NCI-H1092 (cell line): ENCODE data around the gene UGT1A5.

Source experiments
- DNase-seq: peaks from one replicate; lab custom pipeline; 2025; lab: John Stamatoyannopoulos, UW

UGT1A5 gene

DNA sequence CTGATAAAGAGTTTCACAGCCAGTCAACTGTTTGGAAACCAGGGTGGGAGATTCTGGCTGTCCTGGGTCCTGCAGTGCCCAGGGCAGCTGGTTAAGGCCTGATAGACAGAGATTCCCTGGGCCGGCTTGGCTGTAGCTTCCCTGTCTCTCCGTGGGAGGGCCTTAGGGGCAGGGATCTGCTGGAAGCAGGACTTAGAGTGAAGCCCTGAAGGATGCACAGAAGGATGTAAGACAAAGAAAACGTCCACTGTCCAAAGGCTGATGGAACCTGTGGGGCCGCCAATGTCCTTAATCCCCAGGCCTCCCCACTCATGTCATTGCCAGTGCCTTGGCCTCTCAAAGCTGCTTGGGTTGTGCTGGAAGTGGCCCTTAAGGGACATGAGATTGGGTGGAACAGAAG lies 98.4 kb downstream of the UGT1A5 start:
- no peak for DNase-seq

DNA sequence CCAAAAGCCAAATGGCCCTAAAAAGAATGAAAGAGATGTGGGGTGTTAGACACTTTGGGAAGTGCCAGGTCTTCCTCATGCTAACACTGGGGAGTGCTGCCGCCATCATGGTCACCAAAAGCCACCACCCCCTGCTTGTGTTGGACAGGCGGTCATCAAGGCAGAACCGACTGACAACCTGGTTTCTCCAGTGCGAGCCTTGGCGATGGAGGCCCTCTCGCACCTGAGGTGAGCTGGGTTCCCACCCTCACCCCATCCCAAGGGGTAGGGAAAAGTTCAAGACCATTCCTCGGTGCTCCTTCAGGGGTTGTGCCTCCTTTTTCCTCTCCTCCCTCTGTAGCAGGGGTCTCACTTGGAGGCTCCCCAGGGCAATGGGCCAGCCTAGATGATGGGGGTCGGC lies 99.0 kb downstream of the UGT1A5 start:
- DNase-seq: no peak

DNA sequence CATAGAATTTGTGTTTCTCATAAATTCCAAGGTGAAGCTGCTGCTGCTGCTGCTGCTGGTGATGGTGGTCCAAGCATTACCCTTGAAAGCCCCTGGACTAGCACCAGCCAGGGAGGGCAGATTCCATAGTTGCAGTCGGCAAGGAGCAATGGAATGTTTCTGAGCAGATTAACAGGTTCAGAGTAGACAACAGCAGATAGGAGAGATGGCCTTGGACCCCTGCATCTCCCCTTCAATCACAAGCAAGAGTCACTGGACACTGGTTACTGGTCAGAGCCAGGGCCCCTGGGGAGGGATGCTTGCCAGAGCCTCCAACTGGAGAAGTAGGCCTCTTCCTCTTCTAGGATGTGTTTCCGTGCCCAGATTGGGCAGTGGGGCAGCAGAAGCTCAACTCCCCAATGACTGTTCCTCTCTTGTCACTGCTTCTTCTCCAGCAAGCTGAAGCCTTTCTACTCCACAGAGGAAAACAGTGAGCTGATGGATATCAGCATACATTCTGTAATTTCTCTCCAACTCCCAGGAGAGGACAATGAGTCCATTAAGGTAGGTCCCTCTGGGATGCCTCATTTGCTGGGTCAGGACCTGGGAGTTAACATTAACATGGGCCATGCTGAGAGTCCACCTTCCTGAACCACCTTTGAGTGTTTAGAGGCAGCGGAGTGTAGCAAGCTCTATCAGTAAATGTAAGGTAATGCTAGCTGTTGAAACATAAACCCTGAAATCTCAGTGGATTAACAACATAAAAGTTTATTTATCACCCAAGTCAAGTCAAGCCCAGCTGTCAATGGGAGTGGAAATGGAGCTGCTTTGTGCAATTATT lies 100.7 kb downstream of the UGT1A5 start:
- DNase-seq: no peak

DNA sequence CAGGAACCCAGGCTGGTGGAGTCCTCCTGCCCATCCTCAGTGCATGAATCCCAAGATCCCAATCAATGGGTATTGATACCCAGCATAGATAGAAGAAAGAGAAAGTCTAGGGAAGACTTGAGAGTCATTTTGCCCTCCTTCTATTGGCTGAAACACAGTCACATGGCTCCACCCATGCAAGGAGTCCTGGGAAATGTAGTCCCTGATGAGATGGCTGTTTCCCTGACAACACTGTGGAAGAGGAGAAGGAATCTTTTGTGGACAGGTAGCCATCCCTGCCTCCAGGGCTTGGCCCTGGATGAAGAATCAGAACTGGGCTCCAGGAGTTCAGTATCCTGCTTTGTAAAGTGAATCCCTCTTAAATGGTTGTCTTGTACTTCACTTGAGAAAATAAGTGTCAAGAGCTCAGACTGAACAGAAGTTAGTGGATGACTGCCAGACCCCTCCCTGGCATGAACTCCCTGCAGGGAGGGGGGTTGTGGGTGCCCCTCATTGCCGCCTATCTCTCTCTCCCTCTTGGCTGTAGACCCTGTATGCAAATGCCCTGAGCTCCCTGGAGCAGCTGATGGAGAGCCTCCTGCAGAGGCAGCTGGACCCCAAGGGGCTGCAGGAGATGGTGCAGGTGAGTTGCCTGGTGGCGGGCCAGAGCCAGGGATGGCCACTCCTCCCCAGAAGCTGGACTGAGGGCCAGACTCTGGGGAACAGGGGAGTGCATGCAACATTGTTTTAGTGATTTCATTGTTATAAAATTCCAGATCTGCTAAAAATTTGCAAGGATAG lies 101.5 kb downstream of the UGT1A5 start:
- no peak for DNase-seq

DNA sequence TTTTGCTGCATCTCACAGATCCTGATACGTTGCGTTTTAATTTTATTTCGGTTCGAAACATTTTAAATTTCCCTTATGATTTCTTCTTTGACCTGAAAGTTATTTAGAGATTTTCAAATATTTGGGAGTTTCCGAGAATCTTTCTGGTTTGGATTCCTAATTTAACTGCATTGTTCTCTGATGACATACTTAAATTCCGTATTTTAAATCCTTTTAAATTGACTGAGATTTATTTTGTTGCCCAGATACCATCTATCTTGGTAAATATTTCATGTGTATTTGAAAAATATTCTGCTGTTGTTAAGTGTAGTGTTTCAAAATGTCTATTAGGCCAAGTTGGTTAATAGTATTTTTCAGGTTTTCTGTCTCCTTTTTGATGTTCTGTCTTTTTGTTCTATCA lies 103.2 kb downstream of the UGT1A5 start:
- no peak for DNase-seq

DNA sequence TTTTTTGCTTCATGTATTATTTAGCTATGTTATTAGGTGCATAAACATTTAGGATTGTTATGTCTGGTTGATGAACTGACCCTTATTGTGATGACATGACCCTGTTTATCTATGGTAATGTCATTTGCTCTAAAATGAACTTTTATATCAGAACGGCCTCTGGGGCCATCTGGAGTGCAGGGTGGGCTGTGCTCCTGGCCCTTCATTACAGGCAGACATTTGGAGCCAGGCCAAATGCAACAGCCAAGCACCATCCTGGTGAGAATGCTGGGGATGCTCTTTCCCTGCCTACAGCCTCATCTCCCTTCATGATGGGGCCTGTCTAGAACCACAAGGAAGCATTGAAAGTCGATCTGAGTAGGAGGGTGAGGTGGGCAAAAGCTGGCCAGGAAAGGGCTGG lies 103.6 kb downstream of the UGT1A5 start:
- no peak for DNase-seq

DNA sequence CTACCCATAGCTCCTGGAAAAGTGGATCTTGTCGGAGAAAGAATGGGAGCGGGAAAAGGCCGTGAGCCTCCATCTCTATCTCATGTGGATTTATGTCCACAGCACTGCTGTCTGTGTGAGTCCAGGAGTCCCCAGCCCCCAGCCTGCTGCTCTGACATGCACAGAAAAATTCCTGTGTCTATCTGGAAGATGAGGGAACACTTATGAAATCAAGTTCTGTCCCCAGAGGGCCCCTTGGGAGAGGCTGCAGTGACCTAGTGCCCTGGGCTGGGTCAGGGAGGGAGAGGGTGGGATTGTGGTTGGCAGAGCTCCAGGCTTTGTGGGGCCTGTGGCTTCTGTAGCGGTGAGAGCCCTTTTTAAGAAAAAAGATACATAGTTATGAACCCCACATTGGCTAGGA lies 104.1 kb downstream of the UGT1A5 start:
- DNase-seq: no peak

DNA sequence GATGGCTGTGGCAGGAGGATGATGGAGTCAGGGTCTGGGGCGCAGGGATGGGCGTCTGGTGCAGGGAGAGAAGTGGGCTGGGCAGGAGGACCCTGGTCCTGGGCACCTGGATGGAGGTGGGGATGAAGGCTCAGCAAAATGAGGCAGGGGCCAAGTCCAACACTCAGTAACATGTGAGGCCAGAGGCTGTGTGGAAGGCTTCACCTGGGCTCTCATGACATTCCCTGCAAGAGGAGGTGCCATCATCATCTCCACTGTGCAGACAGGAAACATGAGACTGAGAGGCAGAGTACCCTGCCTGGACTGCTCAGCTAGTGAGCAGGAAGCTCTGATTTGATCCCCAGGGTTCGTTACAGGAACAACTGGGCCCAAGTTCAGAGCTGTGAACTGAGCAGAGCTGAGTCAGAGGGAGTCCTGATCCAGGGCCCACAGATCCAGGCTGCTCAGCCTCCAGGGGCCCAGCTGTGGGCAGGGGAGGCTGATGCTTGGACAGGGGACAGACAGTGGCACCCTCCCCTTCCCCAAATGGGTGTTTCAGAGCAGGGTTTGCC lies 104.7 kb downstream of the UGT1A5 start:
- no peak for DNase-seq

DNA sequence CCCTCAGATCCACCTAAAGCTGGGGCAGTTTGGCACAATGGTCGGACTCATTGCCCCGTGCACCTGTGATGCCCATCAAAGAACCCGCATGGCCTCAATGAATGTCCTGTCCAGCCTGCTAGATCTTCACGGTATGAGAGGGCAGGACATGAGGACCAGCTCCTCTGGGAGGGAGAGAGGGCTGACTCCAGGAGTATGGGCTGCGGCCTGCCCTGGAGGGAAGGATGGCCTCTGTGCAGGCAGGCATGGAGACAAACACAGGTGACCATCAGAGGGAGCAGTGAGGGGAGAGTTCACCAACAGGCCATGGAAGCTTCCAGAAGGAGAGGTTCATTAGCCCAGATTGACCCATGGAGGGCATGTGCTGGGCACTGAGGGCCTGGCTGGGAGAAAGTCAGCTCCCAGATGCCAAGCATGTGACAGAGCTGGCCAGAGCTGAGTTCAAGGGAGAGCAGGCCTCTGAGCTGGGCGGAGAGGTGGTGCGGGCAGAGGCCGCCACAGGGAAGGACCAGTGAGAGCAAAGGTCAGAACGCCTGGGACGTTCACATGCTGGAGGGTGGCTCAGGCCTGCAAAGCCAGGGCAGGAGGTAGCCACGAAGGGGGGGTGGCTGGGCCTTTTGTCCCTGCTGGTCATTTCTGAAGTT lies 105.4 kb downstream of the UGT1A5 start:
- DNase-seq: no peak

DNA sequence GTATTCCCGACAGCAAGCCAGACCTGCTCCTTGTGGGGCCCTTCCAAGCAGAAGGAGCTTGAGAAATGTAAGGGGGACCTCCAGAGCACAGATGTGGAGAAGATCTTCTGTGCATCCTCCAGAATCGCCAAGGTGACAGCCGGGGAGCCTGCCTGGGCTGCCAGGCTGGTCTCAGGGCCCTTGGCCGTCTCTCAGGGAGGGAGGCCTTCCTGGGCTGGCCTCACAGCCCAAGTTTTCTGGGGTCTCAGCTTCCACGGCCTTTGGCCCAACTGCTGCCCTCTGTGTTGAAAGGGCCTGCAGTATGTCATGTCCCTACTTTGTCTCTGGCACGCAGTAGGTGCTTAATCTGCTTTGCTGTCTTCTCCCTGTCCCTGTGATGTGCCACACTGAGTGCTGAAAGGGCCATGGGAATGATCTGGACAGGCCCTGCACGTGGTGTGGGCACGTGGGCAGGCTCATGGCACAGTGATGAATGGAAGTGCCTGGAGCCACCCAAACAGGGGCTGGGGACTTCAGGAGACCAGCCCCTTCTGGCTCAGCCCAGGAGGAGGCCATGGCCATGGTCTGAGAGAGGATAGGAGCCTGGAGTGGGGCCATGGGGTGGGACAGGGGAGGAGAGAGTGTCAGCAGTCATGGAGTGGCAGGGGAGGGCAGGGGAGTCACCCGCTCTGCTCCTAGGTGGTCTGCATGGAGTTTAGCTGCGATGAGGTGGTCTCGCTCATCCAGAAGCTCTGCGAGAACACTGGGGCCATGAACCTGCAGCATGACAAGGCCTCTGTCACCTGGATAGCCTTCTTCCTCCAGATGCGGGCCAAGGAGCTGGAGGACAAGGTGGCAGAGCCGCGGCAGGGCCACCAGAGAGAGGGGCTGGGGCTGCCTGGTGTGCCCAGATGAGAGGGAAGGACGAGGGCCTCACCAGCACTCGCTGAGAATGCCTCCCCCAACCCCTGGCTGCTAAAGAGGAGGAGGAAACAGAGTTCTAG lies 106.2 kb downstream of the UGT1A5 start:
- DNase-seq: no peak

DNA sequence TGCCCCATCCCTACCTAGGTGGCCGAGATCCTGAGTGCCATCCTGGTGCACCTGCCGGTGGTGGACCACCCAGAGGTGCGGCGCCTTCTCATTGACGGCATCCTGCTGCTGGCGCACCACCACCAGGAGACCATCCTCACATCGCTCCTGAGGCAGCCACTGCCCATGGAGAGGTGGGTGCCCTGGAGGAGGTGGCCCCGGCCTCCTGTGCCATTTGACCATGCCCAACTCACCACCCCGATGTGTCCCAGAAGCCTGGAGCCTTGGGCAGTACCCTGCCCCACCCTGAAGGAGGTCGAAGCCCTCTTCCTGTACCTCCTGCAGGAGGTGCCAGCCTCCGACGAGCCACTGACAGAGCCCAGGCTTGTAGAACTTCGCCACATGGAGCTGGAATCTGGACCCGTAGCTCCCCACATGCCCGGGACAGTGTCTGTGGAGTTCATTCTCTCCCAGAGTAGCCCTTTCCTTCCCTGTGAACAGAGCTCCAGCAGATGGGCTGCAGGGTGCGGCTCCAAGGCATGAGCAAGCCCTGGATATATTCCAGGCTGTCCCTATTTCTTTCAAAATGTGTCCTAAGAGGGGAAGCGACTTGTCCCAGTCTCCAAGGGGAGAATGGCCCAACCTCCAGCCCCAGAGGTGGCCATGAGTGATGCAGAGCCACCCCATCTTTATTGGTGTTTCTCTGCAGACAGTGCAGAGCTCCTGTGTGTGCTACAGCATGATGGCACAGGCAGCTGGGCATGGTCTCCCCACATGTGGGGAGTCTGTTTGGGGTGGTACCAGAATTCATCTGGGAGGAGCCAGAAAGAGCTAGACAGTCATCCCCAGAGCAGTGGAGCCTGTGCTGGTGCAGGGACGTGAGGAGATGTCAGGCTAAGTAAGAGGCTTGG lies 107.4 kb downstream of the UGT1A5 start:
- DNase-seq: no peak

DNA sequence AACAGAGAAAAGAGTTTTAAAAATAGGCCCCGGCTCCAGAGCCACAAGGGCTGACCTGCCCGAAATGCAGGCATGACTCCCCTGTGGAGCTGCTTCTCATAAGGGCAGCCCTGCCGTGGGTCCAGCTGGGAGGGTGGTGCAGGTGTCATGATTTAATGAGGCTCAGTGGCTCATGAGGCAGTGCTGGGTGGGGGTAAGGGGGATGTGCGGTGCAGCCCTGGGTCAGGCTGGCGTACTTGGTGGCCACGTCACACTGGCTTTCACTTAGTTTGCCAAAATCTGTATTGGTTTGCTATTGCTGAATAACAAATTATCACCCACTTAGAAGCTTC lies 108.0 kb downstream of the UGT1A5 start:
- no peak for DNase-seq

DNA sequence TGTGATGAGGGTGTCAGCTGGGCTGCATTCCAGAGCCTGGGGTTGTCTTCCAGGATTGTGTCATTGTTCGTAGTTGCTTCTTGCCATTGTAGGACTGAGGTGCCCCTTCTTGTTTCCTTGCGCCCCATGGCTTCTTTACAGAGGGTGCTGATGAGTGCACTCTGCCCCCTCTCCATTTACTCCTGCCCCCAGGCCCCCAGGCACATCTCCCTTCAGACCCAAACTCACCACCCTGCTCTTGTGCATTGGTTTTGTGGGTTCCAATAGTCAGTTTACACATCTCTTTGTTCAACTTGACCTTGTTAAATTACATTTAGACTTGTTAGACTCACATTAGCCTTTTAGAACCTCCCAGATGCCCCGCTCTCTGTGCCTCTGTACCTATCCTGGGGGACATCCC lies 108.5 kb downstream of the UGT1A5 start:
- DNase-seq: no peak

DNA sequence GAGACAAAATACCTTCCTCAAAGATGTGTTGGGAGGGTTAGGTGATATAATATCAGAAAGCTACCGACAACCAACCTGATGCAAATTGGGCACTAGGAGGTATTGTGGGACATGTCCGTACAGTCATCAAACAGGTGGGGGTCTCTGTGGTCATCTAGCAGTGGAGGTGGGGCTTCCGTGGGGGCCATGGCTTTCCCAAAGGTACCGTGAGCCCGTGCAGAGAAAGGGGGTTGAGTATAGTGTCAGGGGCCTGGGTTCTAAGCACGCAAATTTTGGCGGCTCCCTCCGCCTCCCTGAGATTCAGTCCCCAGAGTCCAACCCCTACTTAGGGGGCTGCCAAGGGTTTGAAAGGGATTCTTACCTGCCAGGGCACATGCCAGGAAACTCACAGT lies 109.0 kb downstream of the UGT1A5 start:
- no peak for DNase-seq

DNA sequence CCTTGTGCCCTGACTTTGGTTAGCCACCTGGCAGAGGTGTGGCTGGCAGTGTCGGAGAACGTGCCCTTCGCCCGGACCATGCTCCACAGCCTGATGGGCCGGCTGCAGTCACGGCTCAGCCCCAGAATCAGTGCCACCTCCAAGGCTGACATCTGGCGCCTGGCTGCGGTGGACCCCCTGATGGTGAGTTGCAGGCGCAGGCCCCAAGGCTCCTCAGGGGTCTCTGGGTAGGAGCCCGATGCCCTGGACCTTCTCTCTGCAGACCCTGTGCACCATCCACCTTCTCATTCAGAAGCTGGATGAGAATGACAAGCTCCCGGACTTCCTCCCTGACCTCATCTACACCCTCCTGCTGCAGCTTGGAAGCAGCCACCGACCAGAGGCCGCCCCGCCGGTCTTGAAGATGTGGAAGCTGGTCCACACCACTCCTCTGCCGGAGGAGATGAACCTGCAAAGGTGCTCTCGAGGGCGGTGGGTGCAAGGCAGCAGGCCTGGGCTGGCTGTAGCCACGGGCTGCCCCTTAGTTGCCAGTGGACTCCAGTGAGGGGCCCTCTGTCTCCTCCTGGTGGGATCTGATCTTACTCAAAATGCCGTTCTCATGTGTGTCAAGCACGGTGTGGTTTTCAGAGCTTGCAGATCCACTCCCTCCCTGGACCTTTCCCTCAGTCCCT lies 109.5 kb downstream of the UGT1A5 start:
- no peak for DNase-seq
